ENCODE data around the gene ZNF804B. TPM values are rescaled to one million over a fixed set of nuclear protein-coding genes. Genes with fewer than 3 reads are reported as not detected.
A peak's percentile ranks its signal among the peaks of the same experiment; 100 is the strongest.

The ZNF804B gene
- total RNA-seq, 2 experiments from 2014 or later = not detected

DNA sequence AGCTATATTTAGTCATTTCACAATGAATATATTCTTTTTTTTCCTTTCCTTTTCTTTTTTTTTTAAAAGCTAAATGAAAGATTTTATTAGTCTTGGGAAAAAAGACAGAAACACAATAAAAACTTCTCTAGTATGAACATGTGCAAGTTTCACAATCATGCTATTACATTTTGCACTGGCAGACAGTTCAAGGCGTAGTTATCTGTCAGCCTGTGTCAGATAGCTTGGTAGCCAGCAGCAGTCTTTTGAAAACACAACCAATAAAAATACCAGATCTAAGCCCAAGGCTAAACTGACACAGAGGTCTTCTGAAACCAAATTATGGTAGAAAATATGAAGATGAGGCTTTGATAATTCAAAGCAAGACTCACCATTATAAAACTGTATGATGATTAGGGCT, 241.8 kb downstream of the ZNF804B start:
- Mint-ChIP-seq H3K4me1 (peaks cover 24% of the 10 kb centered on the region), H3K4me3 (no peak overlapping the region), H3K27me3 (peaks cover 4% of the 10 kb centered on the region), H3K27ac (no peak overlapping the region), H3K9me3 (no peaks in the 10 kb centered on the region), H3K36me3 (no peaks in the 10 kb centered on the region)
- no peak for DNase-seq

DNA sequence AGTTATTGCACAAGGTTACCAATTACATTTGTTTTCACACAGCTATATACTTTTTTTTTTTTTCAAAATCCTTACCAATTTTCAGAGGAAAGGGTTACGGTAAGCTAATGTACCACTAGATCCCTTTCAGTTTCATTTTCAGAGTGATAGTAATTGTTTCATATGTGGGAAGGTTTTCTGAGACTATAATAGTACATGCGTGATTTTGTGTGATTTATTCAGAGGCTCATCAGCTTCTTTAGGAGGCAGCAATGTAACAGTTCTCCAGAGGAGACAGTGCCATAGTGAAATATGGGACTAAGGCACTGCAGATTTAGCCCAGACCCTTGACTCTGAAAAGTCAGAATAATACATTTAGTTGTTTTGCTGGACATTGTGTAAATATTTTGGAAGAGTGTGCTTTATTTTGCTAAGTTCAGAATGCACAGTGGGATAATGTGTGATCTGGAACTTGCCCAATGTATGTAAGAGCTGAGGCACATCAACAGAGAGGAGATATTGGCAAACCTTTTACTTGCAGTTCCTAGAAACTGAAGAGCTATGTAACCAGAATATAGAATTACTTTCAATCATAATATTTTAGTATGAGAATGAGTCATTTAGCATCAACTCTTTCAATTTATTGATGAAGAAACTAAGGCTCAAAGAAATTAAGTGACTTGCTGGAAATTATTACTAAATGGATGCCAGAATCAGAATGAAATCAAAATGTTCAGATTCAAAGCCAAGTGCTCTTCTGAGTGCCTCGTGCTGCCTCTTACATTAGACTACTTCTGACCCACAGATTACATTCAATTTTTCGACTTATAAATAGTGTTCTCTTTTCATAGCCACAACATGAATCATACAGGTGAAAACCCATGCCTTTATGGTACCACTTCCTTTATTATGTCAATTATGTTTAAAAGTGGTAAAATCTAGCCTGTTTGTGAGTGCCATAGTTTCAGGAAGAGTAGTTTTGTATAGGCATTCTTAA, 243.8 kb downstream of the ZNF804B start:
- Mint-ChIP-seq H3K4me1 (peaks cover 24% of the 10 kb centered on the region), H3K9me3 (no peaks in the 10 kb centered on the region), H3K36me3 (no peaks in the 10 kb centered on the region), H3K4me3 (peak overlapping the region; percentile 68), H3K27me3 (no peaks in the 10 kb centered on the region), H3K27ac (peak overlapping the region; percentile 97)
- DNase-seq = no peak

DNA sequence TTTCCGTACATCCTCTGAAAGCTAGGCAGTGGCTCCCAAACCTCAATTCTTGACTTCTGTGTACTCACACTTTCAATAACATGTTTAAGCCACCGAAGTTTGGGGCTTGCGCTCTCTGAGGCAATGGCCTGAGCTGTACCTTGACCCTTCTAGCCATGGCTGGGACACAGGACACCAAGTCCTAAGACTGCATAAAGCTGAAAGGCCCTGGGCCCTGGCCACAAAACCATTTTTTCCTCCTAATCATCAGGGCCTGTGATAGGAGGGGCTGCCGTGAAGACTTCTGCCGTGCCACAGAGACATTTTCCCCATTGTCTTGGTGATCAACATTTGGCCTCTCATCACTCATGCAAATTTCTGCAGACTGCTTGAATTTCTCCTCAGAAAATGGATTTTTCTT, 252.5 kb downstream of the ZNF804B start:
- H3K36me3 Mint-ChIP-seq = no peaks in the 10 kb centered on the region
- H3K27me3 Mint-ChIP-seq = no peaks in the 10 kb centered on the region
- no peaks in the 10 kb centered on the region for H3K4me1 Mint-ChIP-seq
- no peak overlapping the region for H3K27ac Mint-ChIP-seq
- no peak overlapping the region for H3K4me3 Mint-ChIP-seq
- peaks cover 7% of the 10 kb centered on the region for H3K9me3 Mint-ChIP-seq
- no peak for DNase-seq

DNA sequence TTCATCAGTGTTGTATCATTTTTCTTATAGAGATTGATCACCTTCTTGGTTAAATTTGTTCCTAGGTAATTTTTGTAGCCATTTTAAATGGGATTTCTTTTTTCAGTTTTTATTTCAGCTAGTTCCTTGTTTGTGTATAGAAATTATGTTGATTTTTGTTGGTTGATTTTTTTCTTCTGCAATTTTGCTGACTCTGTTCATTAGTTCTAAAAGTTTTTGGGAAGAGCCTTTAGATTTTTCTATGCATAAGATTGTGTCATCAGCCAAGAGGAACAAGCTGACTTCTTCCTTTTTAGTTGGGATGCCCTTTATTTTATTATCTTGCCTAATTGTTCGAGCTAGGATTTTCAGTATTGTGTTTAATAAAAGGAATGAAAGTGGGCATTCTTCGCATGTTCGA, 258.2 kb downstream of the ZNF804B start:
- Mint-ChIP-seq H3K4me3 (no peak overlapping the region), H3K27ac (no peak overlapping the region), H3K4me1 (no peaks in the 10 kb centered on the region), H3K36me3 (no peaks in the 10 kb centered on the region), H3K27me3 (no peaks in the 10 kb centered on the region), H3K9me3 (peaks cover 4% of the 10 kb centered on the region)
- DNase-seq = no peak

DNA sequence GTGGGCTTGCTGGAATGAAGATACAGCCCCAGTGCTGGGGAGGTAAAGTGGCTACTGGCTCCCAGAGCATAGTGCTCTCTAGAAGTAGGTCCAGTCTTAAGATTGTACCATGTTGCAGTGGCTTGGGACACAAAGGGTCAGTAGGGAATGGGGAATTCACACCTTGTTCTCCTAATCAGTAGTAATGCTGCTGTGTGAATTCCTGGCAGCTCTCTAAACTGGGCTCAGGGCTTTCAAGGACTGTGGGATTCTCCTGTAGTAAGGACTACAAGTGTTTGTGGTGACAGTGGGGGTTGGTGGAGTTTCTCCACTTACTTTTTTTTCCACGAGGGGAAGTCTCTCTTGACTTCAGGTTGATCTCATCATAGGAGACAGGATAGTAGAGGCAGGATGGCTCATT, 262.2 kb downstream of the ZNF804B start:
- no peak overlapping the region for H3K4me3 Mint-ChIP-seq
- peaks cover 3% of the 10 kb centered on the region for H3K27me3 Mint-ChIP-seq
- DNase-seq = no peak
- H3K36me3 Mint-ChIP-seq = no peaks in the 10 kb centered on the region
- H3K27ac Mint-ChIP-seq = no peak overlapping the region
- H3K4me1 Mint-ChIP-seq = no peaks in the 10 kb centered on the region
- H3K9me3 Mint-ChIP-seq = peaks cover 2% of the 10 kb centered on the region

DNA sequence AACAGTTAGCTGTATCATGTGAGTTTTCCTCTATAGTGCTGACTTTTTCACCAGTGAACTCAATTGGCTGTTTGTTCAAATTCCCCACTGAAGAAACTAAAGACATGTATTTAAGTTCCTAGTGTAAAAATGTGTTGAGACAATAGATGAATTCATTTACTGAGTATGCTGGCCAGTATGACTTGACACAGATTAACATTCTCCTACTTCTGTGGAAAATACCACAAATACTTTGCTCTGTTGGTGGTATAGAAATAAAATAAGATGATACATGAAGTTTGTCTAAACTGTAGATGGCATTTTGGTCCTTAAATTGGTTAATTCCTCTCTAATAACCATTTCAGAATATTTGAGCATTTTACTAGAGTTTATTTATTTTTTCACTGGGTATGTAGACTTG, 263.7 kb downstream of the ZNF804B start:
- no peak for DNase-seq
- H3K27me3 Mint-ChIP-seq = peaks cover 3% of the 10 kb centered on the region
- H3K36me3 Mint-ChIP-seq = no peaks in the 10 kb centered on the region
- H3K4me3 Mint-ChIP-seq = no peak overlapping the region
- H3K4me1 Mint-ChIP-seq = no peaks in the 10 kb centered on the region
- H3K9me3 Mint-ChIP-seq = no peaks in the 10 kb centered on the region
- no peak overlapping the region for H3K27ac Mint-ChIP-seq

DNA sequence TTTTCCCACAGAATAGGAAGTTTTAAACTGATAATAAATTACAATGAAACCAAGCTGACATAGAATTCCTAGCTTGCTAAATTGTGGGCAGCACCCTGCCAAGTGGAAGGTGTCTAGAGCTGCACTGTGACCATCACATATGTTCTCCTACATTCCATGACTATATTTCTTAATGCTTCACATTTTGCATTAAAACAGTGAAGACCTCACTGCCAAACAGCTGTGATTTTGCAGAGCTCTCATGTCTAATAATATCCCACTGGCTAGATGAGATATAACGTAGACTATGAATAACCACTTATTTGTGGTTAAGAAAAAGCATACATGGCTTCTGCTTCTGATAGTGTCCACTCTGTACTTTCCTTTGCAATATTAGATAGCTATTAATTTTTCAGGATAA, 264.4 kb downstream of the ZNF804B start:
- H3K36me3 Mint-ChIP-seq = no peaks in the 10 kb centered on the region
- H3K27ac Mint-ChIP-seq = no peak overlapping the region
- no peaks in the 10 kb centered on the region for H3K4me1 Mint-ChIP-seq
- DNase-seq = no peak
- peaks cover 3% of the 10 kb centered on the region for H3K27me3 Mint-ChIP-seq
- no peaks in the 10 kb centered on the region for H3K9me3 Mint-ChIP-seq
- no peak overlapping the region for H3K4me3 Mint-ChIP-seq

DNA sequence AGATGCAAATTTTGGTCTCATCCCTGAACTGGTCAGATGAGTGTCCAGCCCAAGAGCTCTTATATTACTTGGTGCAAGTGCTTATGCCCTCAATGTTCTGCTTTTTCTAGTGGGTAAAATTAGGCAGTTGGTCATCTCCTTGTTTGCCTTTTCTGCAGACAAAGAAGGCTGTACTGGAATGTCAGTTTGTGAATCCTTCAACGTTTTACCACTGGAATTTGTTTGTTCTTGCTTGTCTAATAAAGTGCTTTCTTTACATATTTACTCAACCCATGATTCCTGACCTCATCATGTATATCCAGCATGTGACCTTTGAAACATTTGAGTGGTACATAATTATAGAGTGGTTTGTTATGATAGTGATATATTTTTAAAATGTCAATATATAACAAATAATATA, 268.3 kb downstream of the ZNF804B start:
- Mint-ChIP-seq H3K36me3 (no peaks in the 10 kb centered on the region), H3K4me3 (no peak overlapping the region), H3K27ac (no peak overlapping the region), H3K27me3 (peaks cover 3% of the 10 kb centered on the region), H3K9me3 (no peaks in the 10 kb centered on the region), H3K4me1 (peaks cover 6% of the 10 kb centered on the region)
- DNase-seq = no peak

DNA sequence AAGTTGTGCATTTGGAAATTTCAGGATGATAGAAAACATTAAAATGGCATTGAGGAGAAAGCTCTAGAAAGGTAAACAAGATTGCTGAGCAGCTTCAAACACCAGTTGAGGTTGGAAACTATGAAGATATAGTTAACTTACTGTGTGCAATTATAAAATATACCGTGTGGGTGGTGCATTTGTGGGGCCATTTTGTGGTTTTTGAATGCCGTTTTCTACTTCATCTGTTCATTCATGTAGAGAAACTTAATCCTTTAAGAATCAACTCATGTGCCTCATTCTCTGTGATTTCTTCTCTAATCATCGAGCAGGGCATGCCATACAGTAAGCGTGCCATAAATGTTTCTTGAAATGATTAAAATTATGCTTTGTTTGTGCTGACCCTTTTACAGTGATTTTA, 268.8 kb downstream of the ZNF804B start:
- no peak for DNase-seq
- Mint-ChIP-seq H3K9me3 (no peaks in the 10 kb centered on the region), H3K27me3 (peaks cover 2% of the 10 kb centered on the region), H3K27ac (no peak overlapping the region), H3K36me3 (no peaks in the 10 kb centered on the region), H3K4me3 (no peak overlapping the region), H3K4me1 (peaks cover 6% of the 10 kb centered on the region)

DNA sequence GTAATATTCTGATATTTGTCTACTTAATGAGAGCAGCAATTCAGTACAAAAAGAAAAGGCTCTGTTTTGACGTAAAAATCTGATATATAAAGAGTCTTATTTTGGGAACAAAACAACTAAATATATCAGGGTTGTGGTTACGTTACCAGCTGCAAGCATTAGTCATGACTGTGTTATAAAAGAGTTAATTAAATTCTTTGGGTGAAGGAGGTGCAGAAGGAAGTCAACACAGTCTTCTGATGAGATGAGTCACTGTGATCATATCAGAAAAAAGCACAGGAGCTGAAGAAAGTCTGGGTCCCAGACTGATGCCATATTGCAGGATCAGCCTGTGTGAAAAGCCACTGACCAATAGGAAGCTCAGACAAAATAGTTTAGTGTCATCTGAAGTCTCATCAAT, 270.4 kb downstream of the ZNF804B start:
- Mint-ChIP-seq H3K4me1 (peaks cover 6% of the 10 kb centered on the region), H3K27me3 (no peaks in the 10 kb centered on the region), H3K36me3 (no peaks in the 10 kb centered on the region), H3K27ac (no peak overlapping the region), H3K4me3 (no peak overlapping the region), H3K9me3 (no peaks in the 10 kb centered on the region)
- no peak for DNase-seq

DNA sequence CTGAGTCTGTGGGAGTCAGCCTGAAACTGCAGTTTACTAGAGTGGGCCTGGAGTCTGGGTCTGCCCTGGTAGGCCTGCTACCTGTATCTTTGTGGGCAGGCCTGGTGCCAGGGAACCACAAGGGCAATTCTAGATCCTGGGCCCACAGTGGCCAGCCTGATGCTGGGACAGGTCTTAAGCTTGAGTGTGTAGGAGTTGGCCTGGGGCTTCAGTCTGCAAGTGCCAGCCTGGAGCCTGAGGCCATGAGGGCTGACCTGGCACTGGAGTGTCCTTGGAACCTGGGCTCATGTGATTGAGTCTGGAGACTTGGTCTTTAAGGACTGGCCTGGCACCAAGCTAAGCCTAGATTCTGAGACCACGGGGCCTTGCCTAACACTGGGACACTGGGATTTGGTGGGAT, 281.7 kb downstream of the ZNF804B start:
- H3K4me3 Mint-ChIP-seq = no peak overlapping the region
- no peaks in the 10 kb centered on the region for H3K36me3 Mint-ChIP-seq
- peaks cover 6% of the 10 kb centered on the region for H3K27me3 Mint-ChIP-seq
- no peak overlapping the region for H3K27ac Mint-ChIP-seq
- H3K4me1 Mint-ChIP-seq = no peaks in the 10 kb centered on the region
- H3K9me3 Mint-ChIP-seq = peaks cover 9% of the 10 kb centered on the region
- DNase-seq = no peak

DNA sequence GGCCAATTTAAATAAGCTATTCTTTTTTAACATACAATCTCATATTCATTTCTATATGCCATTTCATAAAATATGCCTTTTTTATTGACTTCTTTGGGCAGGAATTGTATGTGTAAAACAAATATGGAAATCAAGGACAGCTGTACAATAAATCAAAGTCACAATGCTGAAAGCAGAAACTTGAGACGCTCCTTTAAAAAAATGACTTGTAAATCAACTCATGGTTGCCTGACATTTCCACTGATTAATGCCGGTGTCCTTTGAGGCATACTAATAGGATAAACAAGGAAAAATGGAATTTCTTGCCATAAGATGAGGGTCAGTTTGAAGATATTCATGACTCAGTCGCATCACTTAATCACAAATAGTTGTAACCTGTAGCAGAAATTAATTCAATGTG, 283.4 kb downstream of the ZNF804B start:
- no peak overlapping the region for H3K27ac Mint-ChIP-seq
- H3K4me1 Mint-ChIP-seq = no peaks in the 10 kb centered on the region
- H3K4me3 Mint-ChIP-seq = no peak overlapping the region
- no peaks in the 10 kb centered on the region for H3K36me3 Mint-ChIP-seq
- H3K27me3 Mint-ChIP-seq = peaks cover 3% of the 10 kb centered on the region
- DNase-seq = no peak
- H3K9me3 Mint-ChIP-seq = peaks cover 9% of the 10 kb centered on the region

DNA sequence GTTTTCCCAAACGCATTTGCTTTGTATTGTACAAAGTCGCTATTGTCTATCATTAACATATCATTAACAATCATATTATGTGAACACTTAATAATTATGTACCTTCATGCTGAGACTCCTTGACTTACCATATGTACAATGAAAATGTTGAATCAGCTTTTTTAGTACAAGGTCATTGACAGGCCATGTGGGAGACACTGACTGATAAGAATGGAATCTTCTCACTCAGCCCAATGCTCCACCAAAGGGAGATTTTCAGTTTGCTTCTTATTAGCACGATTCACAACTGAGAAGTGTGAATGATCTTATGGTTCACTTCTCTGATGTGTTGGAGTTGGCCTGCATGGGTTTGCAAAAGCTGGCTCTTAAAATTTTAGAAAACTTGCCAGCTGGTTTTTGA, 289.5 kb downstream of the ZNF804B start:
- DNase-seq = no peak
- no peaks in the 10 kb centered on the region for H3K9me3 Mint-ChIP-seq
- no peak overlapping the region for H3K4me3 Mint-ChIP-seq
- no peak overlapping the region for H3K27ac Mint-ChIP-seq
- no peaks in the 10 kb centered on the region for H3K4me1 Mint-ChIP-seq
- no peaks in the 10 kb centered on the region for H3K36me3 Mint-ChIP-seq
- H3K27me3 Mint-ChIP-seq = peaks cover 3% of the 10 kb centered on the region

DNA sequence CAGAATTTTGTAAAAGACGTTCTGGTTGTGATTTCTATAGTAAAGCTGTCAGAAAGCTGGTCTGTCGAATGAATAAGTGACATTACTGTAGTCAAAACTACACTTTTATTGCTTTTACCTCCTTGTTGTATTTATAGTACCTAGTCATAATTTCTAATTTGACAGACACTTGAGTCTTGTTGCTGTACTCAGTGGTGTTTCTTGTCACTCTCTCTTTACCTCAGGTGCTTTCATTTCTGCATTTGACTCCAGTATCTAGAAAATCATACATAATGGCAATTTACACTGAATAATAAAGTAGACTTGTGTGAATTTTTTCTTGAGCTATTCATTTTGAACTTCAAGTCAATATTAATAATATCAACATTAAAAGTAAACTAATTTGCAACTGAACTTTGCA, 293.6 kb downstream of the ZNF804B start:
- Mint-ChIP-seq H3K36me3 (no peaks in the 10 kb centered on the region), H3K27me3 (peaks cover 5% of the 10 kb centered on the region), H3K27ac (no peak overlapping the region), H3K9me3 (no peaks in the 10 kb centered on the region), H3K4me3 (no peak overlapping the region), H3K4me1 (no peaks in the 10 kb centered on the region)
- DNase-seq = no peak

DNA sequence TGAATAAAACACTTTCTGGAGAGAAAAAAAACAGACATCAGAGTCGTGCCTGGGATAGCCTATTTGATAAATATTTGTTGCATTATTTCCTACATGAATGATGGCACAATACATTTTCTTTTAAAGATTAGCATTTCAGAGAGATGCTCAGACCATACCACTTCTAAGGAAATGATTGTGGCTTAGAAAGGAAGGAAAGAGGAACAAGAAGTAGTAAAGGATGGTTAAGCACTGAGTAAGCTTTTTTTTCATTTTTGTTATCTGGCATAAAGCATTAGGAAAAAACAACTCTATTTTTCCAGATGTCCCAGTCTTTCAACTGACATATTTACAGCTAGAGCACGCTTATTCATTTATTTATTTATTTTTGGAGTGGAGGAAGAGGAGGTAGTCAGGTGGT, 294.9 kb downstream of the ZNF804B start:
- Mint-ChIP-seq H3K4me1 (no peaks in the 10 kb centered on the region), H3K9me3 (no peaks in the 10 kb centered on the region), H3K27ac (no peak overlapping the region), H3K4me3 (no peak overlapping the region), H3K27me3 (peaks cover 5% of the 10 kb centered on the region), H3K36me3 (no peaks in the 10 kb centered on the region)
- no peak for DNase-seq

DNA sequence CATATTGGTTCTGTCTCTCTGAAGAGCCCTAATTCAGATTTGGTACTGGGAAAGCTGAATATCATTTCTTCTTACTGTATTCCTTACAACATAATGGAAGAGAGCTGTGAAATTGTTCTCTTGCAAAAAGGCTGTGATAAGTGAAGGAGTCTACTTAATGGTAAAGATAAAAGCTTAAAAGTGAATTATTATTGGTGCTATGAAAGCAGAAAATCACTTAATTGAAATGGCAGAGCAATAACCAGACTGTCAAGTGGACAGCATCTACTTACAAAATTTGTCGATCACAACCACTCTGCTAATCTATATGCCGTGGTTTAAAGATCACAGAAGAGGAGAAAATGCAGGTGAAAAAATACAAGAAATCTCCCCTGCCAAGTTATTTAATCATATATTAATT, 300.7 kb downstream of the ZNF804B start:
- H3K36me3 Mint-ChIP-seq = no peaks in the 10 kb centered on the region
- no peaks in the 10 kb centered on the region for H3K4me1 Mint-ChIP-seq
- H3K27ac Mint-ChIP-seq = no peak overlapping the region
- H3K27me3 Mint-ChIP-seq = peaks cover 5% of the 10 kb centered on the region
- no peaks in the 10 kb centered on the region for H3K9me3 Mint-ChIP-seq
- no peak for DNase-seq
- H3K4me3 Mint-ChIP-seq = no peak overlapping the region
